ENCODE results near the gene PPARA.

GRCh38 chr22:46280999-46281623 lies 130.8 kb downstream of the PPARA start:
- TF ChIP-seq CTCF (IDR thresholded peaks at IDR 0.05) (no peak), POLR2AphosphoS5 (IDR thresholded peaks at IDR 0.05) (no peak), POLR2A (IDR thresholded peaks at IDR 0.05) (no peak)
